Body of pancreas (tissue), 4 donors: ENCODE measurements around the gene LRRC27. TPM values are rescaled to one million over a fixed set of nuclear protein-coding genes. Genes with fewer than 3 reads are reported as not detected.
"Not testable (repeated sequence)": the region's sequence is repeated elsewhere in the genome, so short reads cannot be mapped to it uniquely, and the experiment has no call there.

ENCODE experiments used
- ATAC-seq: fragments of 150-250 bp; one replicate; pipeline ENCODE4 v1.9.1; 2016
- DNase-seq, 4 donors: peaks; one replicate each; pipeline ENCODE4 v3.0.0-alpha.2; 2019
- H3K27ac ChIP-seq, 4 donors: fragments of 200-600 bp; sonication (generic); 1 replicate in 3 of 4; 2 replicates in 1 of 4; pipeline versions ENCODE4 v1.5.1 to v1.6.1; 2016 to 2019; ENCODE audit warnings: mild to moderate bottlenecking in 1 of 4, mixed read lengths in 1 of 4, moderate library complexity in 1 of 4
- H3K27me3 ChIP-seq, 2 donors: fragments of 200-600 bp; sonication (generic); one replicate each; pipeline ENCODE4 v1.6.0; 2016; ENCODE audit warnings: mild to moderate bottlenecking in 1 of 2
- H3K36me3 ChIP-seq, 2 donors: fragments of 200-600 bp; sonication (generic); replicated peaks in 1 of 2; 2 replicates each; pipeline ENCODE4 v1.5.1; 2016; ENCODE audit warnings: low read depth in 2 of 2; ENCODE audit not compliant: insufficient read depth in 1 of 2
- H3K4me1 ChIP-seq: fragments of 200-600 bp; sonication (generic); one replicate; pipeline ENCODE4 v1.6.0; 2016
- H3K4me3 ChIP-seq, 2 donors: fragments of 200-600 bp; sonication (generic); 1 replicate in 1 of 2; 2 replicates in 1 of 2; pipeline ENCODE4 v1.5.1; 2016 to 2019
- H3K9me3 ChIP-seq, 3 donors: fragments of 200-600 bp; sonication (generic); 1 replicate in 2 of 3; 2 replicates in 1 of 3; pipeline ENCODE4 v1.5.1; 2016
- CTCF ChIP-seq, 7 experiments: fragments of 450-650 bp in 4 of 7; fragments of 200-600 bp in 3 of 7; sonication (generic) in 3 of 7; IDR thresholded peaks; one replicate each; pipeline ENCODE4 v1.5.1; 2016 to 2019; ENCODE audit warnings: antibody characterized with exemption in 7 of 7
- POLR2A ChIP-seq, 3 donors: fragments of 450-650 bp; IDR thresholded peaks; one replicate each; pipeline ENCODE4 v1.6.1; 2016; ENCODE audit warnings: antibody characterized with exemption in 3 of 3, mild to moderate bottlenecking in 2 of 3
- WGBS, 2 donors: methylation state at CpG; one replicate each; pipeline ENCODE4 v1.1.5; 2017; 5-methylcytosine and 5-hydroxymethylcytosine counted together
- intact Hi-C: fragments of 100-400 bp; cut with DNase I; formaldehyde crosslinking; loops from one replicate; pipeline ENCODE4 v1.15.1; 2023
- total RNA-seq, 2 donors: library from RNA; depleted of rRNA; stranded (reverse); fragments of >200 nt; gene quantifications; one replicate each; pipeline ENCODE4 v1.1.0, GENCODE V29; 2016

Gene LRRC27
- total RNA-seq, 2 donors from 2014 or later, result 6.5 to 24.7 TPM

GRCh38 chr10:132313305-132313704, 18.7 kb upstream of the LRRC27 start:
- ATAC-seq (no peak), DNase-seq (no peak)
- Histone ChIP-seq H3K27ac (no peak overlapping the region), H3K36me3 (no peaks in the 10 kb centered on the region), H3K27me3 (no peaks in the 10 kb centered on the region), H3K9me3 (no peaks in the 10 kb centered on the region), H3K4me3 (no peak overlapping the region), H3K4me1 (peaks cover 18% of the 10 kb centered on the region)
- intact Hi-C loops, result no loop called here
- TF ChIP-seq POLR2A (IDR thresholded peaks at IDR 0.05) (no peak), CTCF (IDR thresholded peaks at IDR 0.05) (no peak)
- WGBS, 2 donors, result 69 to 71% methylated on average over 12 of the region's 12 CpGs

- 90 to 93% methylated on average over 6 of the region's 6 CpGs for WGBS, 2 donors
- no peak for TF ChIP-seq CTCF (IDR thresholded peaks at IDR 0.05)
- TF ChIP-seq POLR2A (IDR thresholded peaks at IDR 0.05), result no peak
- H3K9me3 ChIP-seq, result no peaks in the 10 kb centered on the region
- DNase-seq (no peak), ATAC-seq (no peak)
- H3K36me3 ChIP-seq, result no peaks in the 10 kb centered on the region
- no peak overlapping the region for H3K4me3 ChIP-seq
- peaks cover 14% of the 10 kb centered on the region for H3K4me1 ChIP-seq
- H3K27me3 ChIP-seq, result no peaks in the 10 kb centered on the region
- intact Hi-C loops, result no loop called here
- no peak overlapping the region for H3K27ac ChIP-seq
Observed at GRCh38 chr10:132313865-132314264, 18.1 kb upstream of the LRRC27 start.

- ATAC-seq (no peak), DNase-seq (no peak)
- intact Hi-C loops, result no loop called here
- no peak for TF ChIP-seq CTCF (IDR thresholded peaks at IDR 0.05)
- no peak for TF ChIP-seq POLR2A (IDR thresholded peaks at IDR 0.05)
- 91 to 95% methylated on average over 4 of the region's 4 CpGs for WGBS, 2 donors
- Histone ChIP-seq H3K4me1 (peaks cover 11% of the 10 kb centered on the region), H3K36me3 (no peaks in the 10 kb centered on the region), H3K4me3 (no peak overlapping the region), H3K9me3 (no peaks in the 10 kb centered on the region), H3K27me3 (no peaks in the 10 kb centered on the region), H3K27ac (no peak overlapping the region)
Observed at GRCh38 chr10:132314336-132314735, 17.7 kb upstream of the LRRC27 start.

DNA sequence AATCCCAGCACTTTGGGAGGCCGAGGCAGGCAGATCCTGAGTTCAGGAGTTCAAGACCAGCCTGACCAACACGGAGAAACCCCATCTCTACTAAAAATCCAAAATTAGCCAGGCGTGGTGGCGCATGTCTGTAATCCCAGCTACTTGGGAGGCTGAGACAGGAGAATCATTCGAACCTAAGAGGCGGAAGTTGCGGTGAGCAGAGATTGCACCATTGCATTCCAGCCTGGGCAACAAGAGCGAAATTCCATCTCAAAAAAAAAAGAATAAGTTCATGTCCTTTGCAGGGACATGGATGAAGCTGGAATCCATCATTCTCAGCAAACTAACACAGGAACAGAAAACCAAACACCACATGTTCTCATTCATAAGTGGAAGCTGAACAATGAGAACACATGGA, 17.1 kb upstream of the LRRC27 start:
- peaks cover 11% of the 10 kb centered on the region for H3K4me1 ChIP-seq
- H3K27ac ChIP-seq, H3K36me3 ChIP-seq, ATAC-seq, H3K27me3 ChIP-seq, H3K4me3 ChIP-seq, H3K9me3 ChIP-seq, DNase-seq, intact Hi-C loops: not testable (repeated sequence)
- 91 to 94% methylated on average over 8 of the region's 8 CpGs for WGBS, 2 donors

DNA sequence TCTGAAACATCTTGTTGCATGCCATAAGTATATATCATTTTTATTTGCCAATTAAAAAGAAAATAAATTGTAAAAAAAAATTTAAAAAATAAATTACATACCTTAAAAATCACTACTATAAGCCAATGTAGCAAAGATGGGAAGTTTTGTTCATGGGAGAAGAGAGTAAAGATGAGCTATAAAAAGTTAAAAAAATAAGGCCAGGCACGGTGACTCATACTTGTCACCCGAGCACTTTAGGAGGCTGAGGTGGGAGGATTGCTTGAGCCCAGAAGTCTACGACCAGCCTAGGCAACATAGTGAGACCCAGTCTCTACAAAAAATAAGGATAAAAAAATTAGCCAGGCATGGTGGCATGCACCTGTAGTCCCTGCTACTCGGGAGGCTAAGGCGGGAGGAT, 15.9 kb upstream of the LRRC27 start:
- TF ChIP-seq CTCF (IDR thresholded peaks at IDR 0.05) (no peak), POLR2A (IDR thresholded peaks at IDR 0.05) (no peak)
- DNase-seq, result no peak
- Histone ChIP-seq H3K27ac (no peak overlapping the region), H3K9me3 (no peaks in the 10 kb centered on the region), H3K4me1 (peaks cover 7% of the 10 kb centered on the region), H3K4me3 (no peak overlapping the region), H3K27me3 (no peaks in the 10 kb centered on the region), H3K36me3 (no peaks in the 10 kb centered on the region)
- ATAC-seq, result no peak
- WGBS, 2 donors, result 89 to 90% methylated on average over 5 of the region's 5 CpGs
- intact Hi-C loops, result no loop called here

DNA sequence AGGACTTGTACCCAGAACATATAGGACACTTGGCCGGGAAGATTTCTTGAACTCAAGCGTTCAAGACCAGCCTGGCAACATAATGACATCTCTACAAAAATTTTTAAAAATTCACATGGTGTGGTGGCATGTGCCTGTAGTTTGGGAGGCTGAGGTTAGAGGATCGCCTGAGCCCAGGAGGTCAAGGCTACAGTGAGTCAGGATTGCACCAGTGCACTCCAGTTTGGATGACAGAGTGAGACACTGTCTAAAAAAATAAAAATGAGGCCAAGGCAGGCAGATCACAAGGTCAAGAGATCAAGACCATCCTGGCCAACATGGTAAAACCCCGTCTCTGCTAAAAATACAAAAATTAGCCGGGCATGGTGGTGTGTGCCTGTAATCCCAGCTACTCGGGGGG, 14.5 kb upstream of the LRRC27 start:
- H3K4me1 ChIP-seq, intact Hi-C loops, DNase-seq, H3K4me3 ChIP-seq, H3K27me3 ChIP-seq, ATAC-seq, H3K9me3 ChIP-seq, H3K27ac ChIP-seq, H3K36me3 ChIP-seq: not testable (repeated sequence)
- WGBS, 2 donors, result 73 to 77% methylated on average over 6 of the region's 6 CpGs
